ENCODE measurements around the gene PPP1R3C.

The PPP1R3C gene

GRCh38 chr10:91630625-91631024, 2.2 kb downstream of the PPP1R3C start:
- DNase-seq (ENCODE audit: low spot score) = no peak
- in situ Hi-C loops (cut with MboI; ENCODE audit: low sequenced_read_pairs, unreplicated experiment) = no loop called here
- TF ChIP-seq CTCF (IDR thresholded peaks at IDR 0.05; ENCODE audit: borderline replicate concordance, control extremely low read depth, extremely low read depth, insufficient read depth, missing control alignments) = no peak

DNA sequence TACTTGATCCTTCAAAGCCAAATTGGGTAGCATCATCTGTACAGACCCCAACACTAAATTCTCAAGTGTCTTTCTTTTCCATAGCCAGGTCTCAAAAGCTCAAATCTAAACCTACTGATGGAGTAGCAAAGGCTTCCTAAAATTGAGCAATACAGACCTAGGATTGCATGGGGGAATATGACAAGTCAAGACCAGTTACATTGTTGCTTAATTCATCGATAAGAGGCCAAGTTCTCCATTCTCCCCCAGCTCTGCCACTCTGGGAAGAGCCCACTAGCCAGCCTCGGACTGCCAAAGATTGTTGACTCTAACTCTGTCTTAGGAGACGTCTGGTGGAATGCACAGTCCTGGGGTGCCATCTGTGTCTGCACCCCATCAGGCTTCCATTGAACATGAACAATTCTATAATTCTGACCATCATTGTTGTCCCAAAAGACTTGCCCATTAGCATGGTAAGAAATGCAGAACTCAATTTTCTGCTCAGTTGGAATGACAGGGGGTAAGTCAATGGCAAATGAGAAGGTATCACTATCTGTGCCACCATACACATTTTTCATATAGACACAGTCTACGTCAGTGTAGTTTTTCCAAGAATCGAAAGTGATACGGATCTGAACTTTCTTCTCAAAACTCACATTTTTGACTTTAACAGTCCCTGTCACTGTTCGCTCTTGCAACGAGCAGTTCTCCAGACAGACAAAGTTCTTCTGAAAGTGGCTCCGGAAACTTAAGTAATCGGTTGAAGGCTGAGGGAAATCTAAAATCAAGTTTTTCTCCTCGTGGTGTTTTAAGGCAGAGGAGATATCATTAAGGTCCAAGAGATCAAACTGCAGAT, 2.9 kb downstream of the PPP1R3C start:
- no peak for TF ChIP-seq CTCF (IDR thresholded peaks at IDR 0.05; ENCODE audit: borderline replicate concordance, control extremely low read depth, extremely low read depth, insufficient read depth, missing control alignments)
- in situ Hi-C loops (cut with MboI; ENCODE audit: low sequenced_read_pairs, unreplicated experiment) = no loop called here
- no peak for DNase-seq (ENCODE audit: low spot score)

DNA sequence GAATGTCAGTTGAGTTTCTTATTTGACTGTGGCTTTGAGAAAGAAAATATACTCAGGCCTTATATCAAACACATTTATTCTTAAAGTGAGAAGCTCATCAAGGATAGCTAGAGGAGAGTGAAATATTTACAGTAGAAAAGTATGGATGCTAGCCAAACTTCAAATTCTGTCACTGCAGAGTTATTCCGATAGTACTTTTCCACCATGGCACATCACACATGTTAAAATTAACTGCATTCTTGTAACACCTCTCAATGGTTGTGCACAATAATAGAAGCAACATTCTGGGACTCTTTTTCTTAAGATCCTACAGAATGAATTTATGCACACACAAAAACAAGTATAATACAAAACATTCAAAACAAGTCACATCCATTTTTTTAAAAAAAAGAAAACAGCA, 4.5 kb downstream of the PPP1R3C start:
- DNase-seq (ENCODE audit: low spot score) = no peak
- in situ Hi-C loops (cut with MboI; ENCODE audit: low sequenced_read_pairs, unreplicated experiment) = no loop called here
- TF ChIP-seq CTCF (IDR thresholded peaks at IDR 0.05; ENCODE audit: borderline replicate concordance, control extremely low read depth, extremely low read depth, insufficient read depth, missing control alignments) = no peak

- no peak for DNase-seq (ENCODE audit: low spot score)
- in situ Hi-C loops (cut with MboI; ENCODE audit: low sequenced_read_pairs, unreplicated experiment) = no loop called here
- TF ChIP-seq CTCF (IDR thresholded peaks at IDR 0.05; ENCODE audit: borderline replicate concordance, control extremely low read depth, extremely low read depth, insufficient read depth, missing control alignments) = no peak
Measured at GRCh38 chr10:91627344-91628102, 5.3 kb downstream of the PPP1R3C start.

DNA sequence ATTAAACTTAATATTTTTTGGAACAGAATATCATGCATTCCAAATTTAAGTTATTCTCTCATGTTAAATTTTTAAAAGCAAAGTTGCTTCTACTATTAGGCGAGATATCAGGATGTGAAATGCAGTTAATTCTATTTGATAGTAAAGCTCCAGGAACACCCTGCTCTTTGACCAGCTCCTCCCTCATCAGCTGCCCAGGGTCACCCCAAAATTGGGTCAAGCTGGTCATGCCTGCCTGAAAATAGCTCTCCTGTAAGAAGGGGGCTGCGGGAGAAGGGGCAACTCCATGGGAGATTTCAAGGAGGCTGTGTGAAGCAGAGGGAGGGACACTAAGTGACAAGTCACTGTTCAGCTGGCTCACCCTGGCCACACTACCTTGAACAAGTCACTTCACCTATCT, 5.9 kb downstream of the PPP1R3C start:
- in situ Hi-C loops (cut with MboI; ENCODE audit: low sequenced_read_pairs, unreplicated experiment) = no loop called here
- DNase-seq (ENCODE audit: low spot score) = no peak
- no peak for TF ChIP-seq CTCF (IDR thresholded peaks at IDR 0.05; ENCODE audit: borderline replicate concordance, control extremely low read depth, extremely low read depth, insufficient read depth, missing control alignments)

DNA sequence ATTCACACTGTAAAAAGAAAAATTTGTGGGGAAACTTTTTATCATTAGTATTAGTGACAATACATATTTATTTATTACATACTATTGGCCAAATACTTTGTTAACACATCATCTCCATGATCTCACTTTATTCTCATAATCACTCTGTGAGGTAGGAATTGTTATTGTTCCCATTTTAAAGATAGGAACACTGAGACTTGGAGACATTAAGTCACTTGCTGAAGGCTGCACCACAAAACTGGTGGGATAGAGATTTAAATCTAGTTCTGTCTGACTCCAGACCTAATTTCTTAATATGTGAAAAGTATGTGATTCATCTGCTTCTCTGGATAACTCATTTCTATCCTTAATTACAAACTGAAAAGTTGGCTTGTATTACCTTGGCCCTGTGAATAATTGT, 8.2 kb downstream of the PPP1R3C start:
- in situ Hi-C loops (cut with MboI; ENCODE audit: low sequenced_read_pairs, unreplicated experiment) = no loop called here
- DNase-seq (ENCODE audit: low spot score) = no peak

More for the DNA sequence above, 8.2 kb downstream of the PPP1R3C start:
- TF ChIP-seq CTCF (IDR thresholded peaks at IDR 0.05; ENCODE audit: borderline replicate concordance, control extremely low read depth, extremely low read depth, insufficient read depth, missing control alignments) = no peak

Data from GM13976 (cell line).